Measurements from ENCODE around the gene TLE7.
A peak's percentile ranks its signal among the peaks of the same experiment; 100 is the strongest.

Gene TLE7

GRCh38 chr16:71460236-71460635 lies 18.4 kb upstream of the TLE7 start:
- Histone ChIP-seq H3K79me2 (peaks cover 7% of the 10 kb centered on the region), H3K9me3 (ENCODE audit: control insufficient read depth, low read length) (no peaks in the 10 kb centered on the region), H3K36me3 (ENCODE audit: control insufficient read depth, insufficient read depth, low read length) (no peaks in the 10 kb centered on the region), H2AFZ (no peak overlapping the region), H3K9ac (no peak overlapping the region), H3K4me1 (peaks cover 11% of the 10 kb centered on the region), H3K4me2 (ENCODE audit: low read length) (no peak overlapping the region), H3K27me3 (ENCODE audit: control insufficient read depth, insufficient read depth, low read length) (no peaks in the 10 kb centered on the region), H3K27ac (no peak overlapping the region), H3K4me3 (ENCODE audit: low read depth, low read length) (no peak overlapping the region)
- no peak for TF ChIP-seq CTCF (IDR thresholded peaks at IDR 0.05)

DNA sequence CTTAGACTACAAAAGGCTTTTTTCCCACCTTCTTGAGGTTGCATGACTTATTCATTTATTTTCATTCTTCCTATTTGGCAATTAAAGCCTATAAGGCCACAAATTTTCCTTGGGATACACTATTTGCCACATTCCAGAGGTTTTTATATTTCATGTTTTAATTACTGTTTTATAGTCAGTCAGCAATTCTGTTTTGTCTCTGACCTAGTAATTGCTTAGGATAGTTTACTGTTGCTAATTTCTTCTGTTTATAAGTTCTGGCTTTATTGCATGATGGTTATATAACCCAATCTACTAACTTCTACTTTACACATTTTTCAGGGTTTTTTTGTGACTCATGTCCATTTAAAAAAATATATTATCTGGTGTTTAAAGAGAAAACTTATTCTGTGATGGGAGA lies 17.7 kb upstream of the TLE7 start:
- Histone ChIP-seq H3K4me3 (ENCODE audit: low read depth, low read length) (no peak overlapping the region), H3K36me3 (ENCODE audit: control insufficient read depth, insufficient read depth, low read length) (no peaks in the 10 kb centered on the region), H3K79me2 (peaks cover 7% of the 10 kb centered on the region), H3K27me3 (ENCODE audit: control insufficient read depth, insufficient read depth, low read length) (no peaks in the 10 kb centered on the region), H2AFZ (no peak overlapping the region), H3K9ac (no peak overlapping the region), H3K4me1 (peaks cover 11% of the 10 kb centered on the region), H3K27ac (no peak overlapping the region), H3K4me2 (ENCODE audit: low read length) (no peak overlapping the region), H3K9me3 (ENCODE audit: control insufficient read depth, low read length) (no peaks in the 10 kb centered on the region)
- TF ChIP-seq CTCF (IDR thresholded peaks at IDR 0.05) = no peak

DNA sequence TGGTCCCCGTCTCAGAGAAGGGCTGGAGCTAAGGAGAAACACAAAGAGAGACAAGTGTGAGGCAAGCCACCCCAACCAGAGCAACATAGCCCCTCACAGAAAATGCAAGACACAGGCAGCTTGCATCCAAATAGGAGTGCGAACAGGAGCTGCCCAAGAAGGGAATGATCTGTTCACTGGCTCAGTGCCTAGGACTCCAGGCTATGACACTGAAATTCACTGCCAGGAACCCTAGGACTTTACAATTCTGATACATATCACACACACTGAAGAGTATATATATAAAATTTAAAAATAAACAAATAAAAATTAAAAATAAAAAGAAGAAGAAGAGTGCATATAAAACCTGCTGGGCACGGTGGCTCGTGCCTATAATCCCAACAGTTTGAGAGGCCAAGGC lies 14.9 kb upstream of the TLE7 start:
- no peaks in the 10 kb centered on the region for H3K36me3 ChIP-seq (ENCODE audit: control insufficient read depth, insufficient read depth, low read length)
- H3K4me1 ChIP-seq = peaks cover 11% of the 10 kb centered on the region
- no peaks in the 10 kb centered on the region for H3K27me3 ChIP-seq (ENCODE audit: control insufficient read depth, insufficient read depth, low read length)
- no peak overlapping the region for H3K9ac ChIP-seq
- no peak overlapping the region for H3K4me2 ChIP-seq (ENCODE audit: low read length)
- H2AFZ ChIP-seq = no peak overlapping the region
- H3K4me3 ChIP-seq (ENCODE audit: low read depth, low read length) = no peak overlapping the region
- H3K79me2 ChIP-seq = peaks cover 5% of the 10 kb centered on the region
- TF ChIP-seq CTCF (IDR thresholded peaks at IDR 0.05) = no peak
- H3K9me3 ChIP-seq (ENCODE audit: control insufficient read depth, low read length) = no peaks in the 10 kb centered on the region
- H3K27ac ChIP-seq = no peak overlapping the region

DNA sequence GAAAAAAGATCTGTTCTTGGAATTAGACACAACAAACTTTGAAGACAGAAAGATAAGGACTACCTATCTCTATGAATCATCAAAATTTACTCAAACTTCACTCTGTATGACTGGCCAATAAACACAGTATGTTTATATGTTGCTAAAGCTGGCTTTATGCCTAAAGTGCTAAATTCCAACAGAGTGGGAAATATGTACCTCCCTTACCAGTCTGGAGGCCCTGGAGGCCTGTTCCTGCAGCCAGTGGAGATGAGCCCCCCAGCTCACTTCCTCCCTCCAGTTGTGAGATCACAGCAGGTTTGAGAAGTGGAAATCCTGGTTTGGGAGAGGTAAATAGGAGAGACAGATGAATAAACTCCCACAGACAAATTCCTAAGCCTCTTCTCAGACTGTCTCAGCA lies 11.2 kb upstream of the TLE7 start:
- Histone ChIP-seq H3K79me2 (no peaks in the 10 kb centered on the region), H3K4me2 (ENCODE audit: low read length) (no peak overlapping the region), H3K27me3 (ENCODE audit: control insufficient read depth, insufficient read depth, low read length) (no peaks in the 10 kb centered on the region), H3K27ac (peak overlapping the region; percentile 71), H3K4me1 (peaks cover 8% of the 10 kb centered on the region), H3K36me3 (ENCODE audit: control insufficient read depth, insufficient read depth, low read length) (peaks cover 18% of the 10 kb centered on the region), H3K9me3 (ENCODE audit: control insufficient read depth, low read length) (peaks cover 9% of the 10 kb centered on the region), H2AFZ (no peak overlapping the region), H3K9ac (no peak overlapping the region), H3K4me3 (ENCODE audit: low read depth, low read length) (no peak overlapping the region)
- TF ChIP-seq CTCF (IDR thresholded peaks at IDR 0.05) = no peak

DNA sequence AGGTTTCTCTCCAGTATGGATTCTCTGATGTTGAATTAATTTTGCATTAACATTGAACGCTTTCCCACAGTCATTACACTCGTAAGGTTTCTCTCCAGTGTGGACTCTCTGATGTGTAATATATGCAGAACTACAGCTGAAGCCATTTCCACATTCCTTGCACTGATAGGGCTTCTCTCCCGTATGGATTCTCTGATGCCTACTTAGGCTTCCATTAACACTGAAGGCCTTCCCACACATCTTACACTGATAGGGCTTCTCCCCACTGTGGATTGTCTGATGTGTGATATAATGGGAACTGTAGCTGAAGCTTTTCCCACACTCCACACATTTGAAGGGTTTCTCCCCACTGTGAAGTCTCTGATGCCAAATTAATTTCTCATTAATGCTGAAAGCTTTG lies 7.2 kb upstream of the TLE7 start:
- no peak overlapping the region for H3K4me3 ChIP-seq (ENCODE audit: low read depth, low read length)
- H3K4me2 ChIP-seq (ENCODE audit: low read length) = no peak overlapping the region
- H3K27ac ChIP-seq = no peak overlapping the region
- no peak overlapping the region for H3K9ac ChIP-seq
- peaks cover 9% of the 10 kb centered on the region for H3K9me3 ChIP-seq (ENCODE audit: control insufficient read depth, low read length)
- TF ChIP-seq CTCF (IDR thresholded peaks at IDR 0.05) = no peak
- H3K36me3 ChIP-seq (ENCODE audit: control insufficient read depth, insufficient read depth, low read length) = peaks cover 24% of the 10 kb centered on the region
- peaks cover 8% of the 10 kb centered on the region for H3K4me1 ChIP-seq
- no peaks in the 10 kb centered on the region for H3K27me3 ChIP-seq (ENCODE audit: control insufficient read depth, insufficient read depth, low read length)
- no peak overlapping the region for H2AFZ ChIP-seq
- H3K79me2 ChIP-seq = no peaks in the 10 kb centered on the region

Measured in parathyroid adenoma (tissue), 2 donors.